ENCODE data around the gene ZIC1.

The ZIC1 gene

GRCh38 chr3:147407114-147407497, 2.1 kb upstream of the ZIC1 start:
- peak; percentile 42 for DNase-seq (ENCODE audit: low spot score)
- H3K4ac ChIP-seq (ENCODE audit: low read length): no peak overlapping the region
- H2BK5ac ChIP-seq (ENCODE audit: low read length): no peak overlapping the region
- H2AK5ac ChIP-seq (ENCODE audit: low read depth, low read length): no peak overlapping the region
- no peak overlapping the region for H2BK15ac ChIP-seq (ENCODE audit: low read length)
- H3K14ac ChIP-seq (ENCODE audit: low read length): no peak overlapping the region
- peaks cover 8 to 26% of the 10 kb centered on the region in 2 donors for H3K4me1 ChIP-seq (ENCODE audit: control insufficient read depth in 2 of 2, insufficient read depth in 1 of 2, low read depth in 1 of 2, low read length in 2 of 2)
- H3K23ac ChIP-seq (ENCODE audit: low read depth, low read length, poor library complexity): no peak overlapping the region
- peaks cover 13% of the 10 kb centered on the region for H3K79me1 ChIP-seq (ENCODE audit: low read depth, low read length)
- peak overlapping the region; percentile 78 for H3K18ac ChIP-seq (ENCODE audit: low read length)
- H3K36me3 ChIP-seq (replicated peaks in 1 of 2; ENCODE audit: control insufficient read depth in 2 of 2, insufficient read depth in 2 of 2, low read length in 2 of 2): peaks cover 0 to under 1% of the 10 kb centered on the region in 2 donors
- peak overlapping the region; percentile 32 for H3K4me2 ChIP-seq (ENCODE audit: insufficient read depth, low read length, poor library complexity, severe bottlenecking)
- peak overlapping the region; percentile 75 for H2AFZ ChIP-seq (ENCODE audit: low read length)
- H4K91ac ChIP-seq (ENCODE audit: low read depth, low read length, poor library complexity): no peak overlapping the region
- no peaks in the 10 kb centered on the region for H3K9me3 ChIP-seq (replicated peaks in 1 of 2; ENCODE audit: control insufficient read depth in 2 of 2, insufficient read depth in 1 of 2, low read depth in 1 of 2, low read length in 2 of 2)
- no peak overlapping the region for H2BK12ac ChIP-seq (ENCODE audit: low read length)
- H3K27ac ChIP-seq (replicated peaks; ENCODE audit: low read length): no peak overlapping the region
- no CpG with 5 or more reads among the region's 17 CpGs for WGBS, 2 donors (ENCODE audit: extremely low coverage in 2 of 2, insufficient read length in 2 of 2, insufficient replicate concordance in 1 of 2)
- no peak overlapping the region for H3K9ac ChIP-seq (ENCODE audit: low read depth, low read length, poor library complexity)
- no peak overlapping the region for H2BK120ac ChIP-seq (ENCODE audit: low read depth, low read length)
- H3K4me3 ChIP-seq (ENCODE audit: low read length in 2 of 2): peak overlapping the region in 1 of 2 donors; percentile 76
- no peak overlapping the region for H4K8ac ChIP-seq (ENCODE audit: low read depth, low read length)
- peaks cover 25 to 82% (median 56%) of the 10 kb centered on the region in 3 experiments for H3K27me3 ChIP-seq (ENCODE audit: control insufficient read depth in 3 of 3, insufficient read depth in 3 of 3, low read depth in 1 of 3, low read length in 3 of 3)

GRCh38 chr3:147407498-147408187, 1.5 kb upstream of the ZIC1 start:
- Histone ChIP-seq H2BK5ac (ENCODE audit: low read length) (no peak overlapping the region), H4K8ac (ENCODE audit: low read depth, low read length) (no peak overlapping the region)

GRCh38 chr3:147408188-147409100, 721 bp upstream of the ZIC1 start:
- Histone ChIP-seq H3K4me1 (ENCODE audit: control insufficient read depth in 2 of 2, insufficient read depth in 1 of 2, low read depth in 1 of 2, low read length in 2 of 2) (peaks cover 8 to 31% of the 10 kb centered on the region in 2 donors), H3K79me1 (ENCODE audit: low read depth, low read length) (peaks cover 13% of the 10 kb centered on the region), H4K91ac (ENCODE audit: low read depth, low read length, poor library complexity) (no peak overlapping the region), H3K27me3 (ENCODE audit: control insufficient read depth in 3 of 3, insufficient read depth in 3 of 3, low read depth in 1 of 3, low read length in 3 of 3) (peaks cover 30 to 94% (median 48%) of the 10 kb centered on the region in 3 experiments), H3K4me2 (ENCODE audit: insufficient read depth, low read length, poor library complexity, severe bottlenecking) (peak overlapping the region; percentile 85), H4K8ac (ENCODE audit: low read depth, low read length) (no peak overlapping the region), H2AFZ (ENCODE audit: low read length) (peak overlapping the region; percentile 75), H3K9ac (ENCODE audit: low read depth, low read length, poor library complexity) (no peak overlapping the region), H3K36me3 (replicated peaks in 1 of 2; ENCODE audit: control insufficient read depth in 2 of 2, insufficient read depth in 2 of 2, low read length in 2 of 2) (peaks cover 0 to 13% of the 10 kb centered on the region in 2 donors), H2BK12ac (ENCODE audit: low read length) (no peak overlapping the region), H2BK120ac (ENCODE audit: low read depth, low read length) (no peak overlapping the region), H2BK5ac (ENCODE audit: low read length) (no peak overlapping the region), H3K4ac (ENCODE audit: low read length) (no peak overlapping the region), H3K23ac (ENCODE audit: low read depth, low read length, poor library complexity) (no peak overlapping the region), H2AK5ac (ENCODE audit: low read depth, low read length) (no peak overlapping the region), H3K4me3 (ENCODE audit: low read length in 2 of 2) (peak overlapping the region in 1 of 2 donors; percentile 76), H2BK15ac (ENCODE audit: low read length) (no peak overlapping the region), H3K9me3 (replicated peaks in 1 of 2; ENCODE audit: control insufficient read depth in 2 of 2, insufficient read depth in 1 of 2, low read depth in 1 of 2, low read length in 2 of 2) (peaks cover 0 to 10% of the 10 kb centered on the region in 2 donors), H3K18ac (ENCODE audit: low read length) (no peak overlapping the region), H3K14ac (ENCODE audit: low read length) (no peak overlapping the region), H3K27ac (replicated peaks; ENCODE audit: low read length) (no peak overlapping the region)
- WGBS, 2 donors (ENCODE audit: extremely low coverage in 2 of 2, insufficient read length in 2 of 2, insufficient replicate concordance in 1 of 2): no CpG with 5 or more reads among the region's 28 CpGs
- peak; percentile 56 for DNase-seq (ENCODE audit: low spot score)

More at GRCh38 chr3:147407498-147408187, 1.5 kb upstream of the ZIC1 start:
- Histone ChIP-seq H3K4ac (ENCODE audit: low read length) (no peak overlapping the region), H2BK120ac (ENCODE audit: low read depth, low read length) (no peak overlapping the region), H2BK15ac (ENCODE audit: low read length) (no peak overlapping the region), H3K9me3 (replicated peaks in 1 of 2; ENCODE audit: control insufficient read depth in 2 of 2, insufficient read depth in 1 of 2, low read depth in 1 of 2, low read length in 2 of 2) (peaks cover 0 to 2% of the 10 kb centered on the region in 2 donors), H3K9ac (ENCODE audit: low read depth, low read length, poor library complexity) (no peak overlapping the region), H3K23ac (ENCODE audit: low read depth, low read length, poor library complexity) (no peak overlapping the region), H2AK5ac (ENCODE audit: low read depth, low read length) (no peak overlapping the region), H3K14ac (ENCODE audit: low read length) (no peak overlapping the region), H3K4me2 (ENCODE audit: insufficient read depth, low read length, poor library complexity, severe bottlenecking) (peak overlapping the region; percentile 55), H3K27ac (replicated peaks; ENCODE audit: low read length) (no peak overlapping the region), H4K91ac (ENCODE audit: low read depth, low read length, poor library complexity) (no peak overlapping the region), H3K4me3 (ENCODE audit: low read length in 2 of 2) (peak overlapping the region in 1 of 2 donors; percentile 76), H3K18ac (ENCODE audit: low read length) (peak overlapping the region; percentile 78), H2AFZ (ENCODE audit: low read length) (peak overlapping the region; percentile 75), H3K79me1 (ENCODE audit: low read depth, low read length) (peaks cover 13% of the 10 kb centered on the region), H3K36me3 (replicated peaks in 1 of 2; ENCODE audit: control insufficient read depth in 2 of 2, insufficient read depth in 2 of 2, low read length in 2 of 2) (peaks cover 0 to 5% of the 10 kb centered on the region in 2 donors), H2BK12ac (ENCODE audit: low read length) (no peak overlapping the region), H3K4me1 (ENCODE audit: control insufficient read depth in 2 of 2, insufficient read depth in 1 of 2, low read depth in 1 of 2, low read length in 2 of 2) (peaks cover 8 to 29% of the 10 kb centered on the region in 2 donors), H3K27me3 (ENCODE audit: control insufficient read depth in 3 of 3, insufficient read depth in 3 of 3, low read depth in 1 of 3, low read length in 3 of 3) (peaks cover 25 to 87% (median 52%) of the 10 kb centered on the region in 3 experiments)
- no CpG with 5 or more reads among the region's 27 CpGs for WGBS, 2 donors (ENCODE audit: extremely low coverage in 2 of 2, insufficient read length in 2 of 2, insufficient replicate concordance in 1 of 2)
- no peak for DNase-seq (ENCODE audit: low spot score)
